Measurements from ENCODE around the gene GMIP. TPM values are rescaled to one million over a fixed set of nuclear protein-coding genes. Genes with fewer than 3 reads are reported as not detected.

GMIP gene
- total RNA-seq, 2 donors from 2014 or later, result 5.8 to 7.5 TPM

DNA sequence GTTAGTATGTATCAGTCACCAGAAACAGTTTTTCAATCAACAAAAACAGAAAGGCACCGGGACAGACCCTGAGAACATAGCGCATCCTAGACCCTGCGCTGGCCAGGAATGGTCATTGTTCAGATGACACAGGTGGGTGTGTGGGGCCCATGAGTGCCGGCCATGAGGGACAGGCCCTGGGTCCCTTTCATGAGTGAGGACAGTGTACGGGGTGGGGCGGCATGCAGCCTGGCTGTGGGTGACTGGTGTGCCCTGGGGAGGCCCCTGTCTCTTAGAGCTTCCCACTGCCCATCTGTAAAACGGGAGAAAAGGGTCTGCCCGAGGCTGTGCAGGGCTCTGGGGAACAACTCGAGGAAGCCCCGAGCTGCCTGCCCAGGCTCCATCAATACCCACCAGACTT is 50.8 kb downstream of the GMIP start:
- intact Hi-C loops (cut with DNase I), result no loop called here
- no peak for DNase-seq
- no peak for ATAC-seq

DNA sequence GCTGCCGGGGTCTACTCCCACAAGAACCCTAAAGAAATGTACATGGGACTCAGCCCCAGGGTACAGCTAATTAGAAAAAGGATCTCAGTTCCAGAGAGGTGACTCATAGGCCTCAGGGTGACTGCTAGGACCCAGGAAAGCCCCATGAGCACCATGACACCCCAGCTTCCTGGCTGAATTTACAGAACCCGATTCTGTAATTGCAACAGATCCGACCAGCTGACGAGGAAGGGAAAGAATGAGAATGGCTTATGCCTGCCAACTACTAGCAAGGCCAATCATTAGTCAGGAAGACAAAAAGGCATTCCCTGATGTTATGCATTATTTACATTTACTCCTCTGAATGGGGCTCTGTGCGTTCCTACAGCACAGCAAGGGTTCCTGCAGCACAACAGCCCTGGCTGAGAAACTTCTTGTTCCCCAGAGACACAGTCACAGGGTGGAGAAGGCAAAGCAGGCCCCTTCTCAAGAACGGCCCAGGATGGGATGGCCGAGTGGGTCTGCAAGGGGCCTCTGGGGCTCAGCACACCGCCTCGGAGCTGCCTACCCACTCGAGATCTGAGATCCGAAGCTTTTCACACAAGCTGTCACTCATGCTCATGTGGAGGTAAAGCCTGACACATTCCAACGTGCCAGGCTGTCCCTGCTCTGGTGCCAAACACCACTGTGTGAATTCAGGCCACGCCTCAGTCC is 52.2 kb downstream of the GMIP start:
- ATAC-seq (peak; percentile 48 to 60), DNase-seq (no peak)
- intact Hi-C loops (cut with DNase I), result no loop called here

DNA sequence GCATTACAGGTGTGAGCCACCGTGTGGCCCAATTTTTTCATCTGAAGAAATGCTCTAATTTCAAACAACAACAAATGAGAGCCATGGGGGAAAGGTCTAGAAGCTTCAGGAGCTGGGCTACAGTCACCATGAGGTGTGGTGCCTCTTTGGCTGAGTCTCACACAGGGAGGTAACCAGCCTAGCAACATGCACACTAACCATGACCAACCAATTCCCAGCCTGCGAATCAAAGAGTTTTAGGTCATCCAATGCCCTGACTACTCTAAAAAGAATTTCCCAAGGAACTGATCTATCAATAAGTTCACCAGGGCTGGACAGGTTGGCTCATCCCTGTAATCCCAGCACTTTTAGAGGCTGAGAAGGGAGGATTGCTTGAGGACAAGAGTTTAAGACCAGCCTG is 54.9 kb downstream of the GMIP start:
- no peak for DNase-seq
- intact Hi-C loops (cut with DNase I), result no loop called here
- ATAC-seq, result no peak

DNA sequence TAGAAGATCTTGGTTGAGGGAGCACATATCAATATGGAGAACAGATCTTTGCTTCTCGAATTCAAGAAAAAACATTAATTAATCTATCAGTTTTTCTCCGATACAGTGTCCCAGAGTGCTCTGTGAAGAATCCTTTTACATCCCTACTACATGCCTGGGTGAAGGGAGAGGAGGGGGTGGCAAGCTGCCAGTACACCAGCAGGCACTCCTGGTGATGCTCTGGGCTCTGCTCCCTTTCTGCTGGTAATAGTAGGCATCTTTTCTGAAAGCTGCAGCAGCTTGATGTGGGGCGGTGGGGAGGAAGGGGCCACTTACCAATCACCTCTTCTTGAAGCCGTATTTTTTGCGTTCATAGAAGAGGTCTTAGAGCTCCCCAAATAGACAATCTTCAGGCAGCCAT is 55.7 kb downstream of the GMIP start:
- no peak for DNase-seq
- intact Hi-C loops (cut with DNase I), result no loop called here

DNA sequence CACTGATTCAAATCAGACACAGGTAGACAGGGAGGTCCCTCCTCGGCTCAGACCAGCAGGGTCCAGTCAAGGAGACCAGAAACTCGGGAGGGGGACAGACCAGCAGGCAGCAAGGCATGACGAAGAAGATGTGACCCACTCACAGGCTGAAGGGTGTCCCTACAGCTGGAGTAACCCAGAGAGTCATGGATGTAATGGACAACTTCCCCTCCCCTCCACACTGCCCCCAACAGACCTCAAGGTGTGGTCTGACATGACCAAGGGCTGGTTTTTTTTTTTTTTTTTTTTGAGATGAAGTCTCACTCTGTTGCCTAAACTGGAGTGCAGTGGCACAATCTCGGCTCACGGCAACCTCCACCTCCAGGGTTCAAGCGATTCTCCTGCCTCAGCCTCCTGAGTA is 59.1 kb downstream of the GMIP start:
- ATAC-seq (no peak), DNase-seq (no peak)
- intact Hi-C loops (cut with DNase I), result no loop called here

More for the DNA sequence above, 55.7 kb downstream of the GMIP start:
- ATAC-seq, result no peak

DNA sequence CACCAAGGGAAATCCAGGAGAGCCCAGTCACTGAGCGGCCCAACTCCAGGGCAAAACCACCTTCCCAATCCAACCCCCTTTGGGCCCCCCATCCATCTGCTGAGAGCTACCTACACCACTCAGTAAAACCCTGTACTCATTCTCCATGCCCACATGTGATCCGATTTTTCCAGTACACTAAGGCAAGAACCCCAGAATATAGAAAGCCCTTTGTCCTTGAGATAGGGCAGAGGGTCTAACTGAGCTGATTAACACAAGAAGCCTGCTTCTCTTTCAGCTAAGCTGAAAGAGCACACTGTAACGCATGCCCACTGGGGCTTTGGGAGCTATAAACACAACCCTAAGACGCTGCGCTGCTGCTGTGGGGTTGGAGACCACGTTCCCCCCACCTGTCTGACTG is 61.0 kb downstream of the GMIP start:
- no peak for ATAC-seq
- intact Hi-C loops (cut with DNase I), result no loop called here
- DNase-seq, result no peak

DNA sequence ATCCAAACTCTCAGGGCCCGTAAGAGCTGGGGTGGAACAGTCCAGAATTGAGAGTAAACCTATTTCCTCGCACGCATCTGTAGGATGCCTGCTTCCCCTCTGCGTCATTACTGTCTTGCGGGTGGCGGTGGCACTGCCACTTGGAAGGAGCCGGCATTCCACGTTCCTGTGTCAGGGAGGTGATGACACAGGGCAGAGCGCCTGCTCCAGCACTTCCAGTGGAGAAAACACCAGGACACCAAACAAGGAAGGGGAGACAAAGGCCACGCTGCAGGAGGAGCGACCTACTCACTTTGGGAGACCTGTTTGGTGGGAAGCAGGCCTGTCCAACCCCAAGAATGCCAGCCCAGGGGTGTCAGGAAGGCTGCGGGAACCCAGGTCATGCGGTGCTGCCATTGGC is 62.1 kb downstream of the GMIP start:
- ATAC-seq (peak; percentile 44 to 75), DNase-seq (no peak)
- intact Hi-C loops (cut with DNase I), result no loop called here

DNA sequence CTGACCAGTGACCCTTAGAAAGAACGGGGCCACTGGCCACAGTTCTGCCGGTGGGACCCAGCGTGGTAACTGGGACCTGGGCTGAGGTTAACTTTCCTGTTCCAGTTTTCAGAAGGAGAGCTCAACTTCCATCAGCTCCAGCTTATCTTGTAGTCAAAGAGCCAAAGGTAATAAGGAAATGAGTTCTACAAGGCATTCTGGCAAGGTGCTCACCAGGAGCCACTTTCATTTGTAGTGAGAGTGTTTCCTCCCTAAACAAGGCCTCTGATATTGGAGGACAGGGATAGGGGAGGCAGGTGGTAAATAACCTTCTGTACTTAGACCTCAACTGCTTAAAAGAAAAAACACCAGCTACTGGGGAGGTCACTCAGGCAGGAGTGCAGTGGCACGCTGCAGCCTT is 63.0 kb downstream of the GMIP start:
- DNase-seq, result no peak
- ATAC-seq, result no peak
- intact Hi-C loops (cut with DNase I), result no loop called here

DNA sequence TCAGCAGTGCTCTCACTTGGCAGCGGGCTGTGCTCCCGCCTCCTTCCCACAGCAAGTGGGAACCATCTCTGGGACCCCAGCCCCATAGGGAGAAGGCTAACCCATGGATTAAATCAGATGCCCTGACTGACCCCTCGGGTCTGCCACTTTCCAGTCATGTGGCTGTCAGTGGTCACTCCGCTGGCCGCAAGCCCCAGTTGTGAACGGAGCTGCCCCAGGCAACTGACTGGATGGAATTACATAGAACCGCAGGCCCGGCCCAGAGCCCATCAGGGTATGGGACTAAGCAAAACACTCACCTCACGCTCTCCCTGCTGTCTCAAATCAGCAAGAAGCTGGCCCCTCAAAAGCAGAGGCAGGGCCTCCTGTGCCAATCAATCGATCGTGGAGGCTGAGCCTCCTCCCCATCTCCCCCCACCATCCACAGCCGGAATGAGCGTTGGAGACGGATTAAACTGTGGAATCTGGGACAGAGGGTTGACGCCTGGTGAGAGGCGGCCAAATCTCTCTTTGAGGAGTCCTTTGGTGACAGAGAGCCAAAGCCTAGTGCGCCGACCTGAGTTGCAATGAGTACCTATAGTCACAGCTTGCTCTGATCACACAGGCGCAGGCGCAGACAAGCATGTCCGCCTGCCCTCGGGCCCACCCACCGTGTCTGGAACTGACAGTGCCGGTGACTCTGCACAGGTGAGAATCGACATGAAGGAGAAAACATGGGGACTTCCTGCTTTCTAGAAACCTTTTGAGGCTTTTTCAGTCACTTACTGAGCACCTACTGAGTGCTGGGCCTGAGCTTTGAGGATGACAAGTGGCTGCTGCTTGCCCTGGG is 63.7 kb downstream of the GMIP start:
- intact Hi-C loops (cut with DNase I), result no loop called here
- no peak for DNase-seq
- no peak for ATAC-seq

Other genes with a start within 250 kb of the GMIP start
- gene GATAD2A, start 238.0 kb downstream of the GMIP start, total RNA-seq, result 10 to 100 TPM; 34.2 to 62.3 TPM
- under 1 TPM; 0.50 to 0.88 TPM for gene TSSK6, start 128.1 kb downstream of the GMIP start, total RNA-seq
- 100 to 1,000 TPM; 850 to 852 TPM for gene NDUFA13, start 127.4 kb downstream of the GMIP start, total RNA-seq
- gene YJEFN3, start 114.7 kb downstream of the GMIP start, total RNA-seq, result 1 to 10 TPM; 2.7 to 2.9 TPM
- gene CILP2, start 105.4 kb downstream of the GMIP start, total RNA-seq, result under 1 TPM; 0.32 to 0.71 TPM
- under 1 TPM; 0.35 to 0.37 TPM for gene PBX4, start 25.0 kb downstream of the GMIP start, total RNA-seq
- 1 to 10 TPM in 1 of 2 donors, under 1 TPM in 1; 0.47 to 2.6 TPM for gene LPAR2, start 15.4 kb downstream of the GMIP start, total RNA-seq
- 10 to 100 TPM; 24.1 to 29.6 TPM for gene ATP13A1, start 20.0 kb upstream of the GMIP start, total RNA-seq
- gene ZNF101, start 25.2 kb upstream of the GMIP start, total RNA-seq, result 1 to 10 TPM; 4.9 to 6.4 TPM
- gene ZNF14, start 89.5 kb upstream of the GMIP start, total RNA-seq, result 1 to 10 TPM; 4.6 to 4.7 TPM
- 10 to 100 TPM; 12.5 to 12.8 TPM for gene ZNF506, start 178.1 kb upstream of the GMIP start, total RNA-seq
- gene ZNF253, start 222.2 kb upstream of the GMIP start, total RNA-seq, result 1 to 10 TPM; 6.3 to 8.2 TPM